ENCODE results near the gene GSTM3.

The GSTM3 gene

GRCh38 chr1:109764561-109765482 is 24.0 kb upstream of the GSTM3 start:
- DNase-seq (ENCODE audit: low read depth), result no peak
- H3K4me3 ChIP-seq (ENCODE audit: low read depth, low read length), result no peak overlapping the region
- no peak for TF ChIP-seq CTCF (IDR thresholded peaks at IDR 0.05; ENCODE audit: low read depth, low read length)
- no peak for TF ChIP-seq POLR2A (IDR thresholded peaks at IDR 0.05; ENCODE audit: extremely low read depth, insufficient read length)
- TF ChIP-seq MYC (IDR thresholded peaks at IDR 0.05; ENCODE audit: low read depth, low read length), result no peak
- no peak for TF ChIP-seq MAX (IDR thresholded peaks at IDR 0.05; ENCODE audit: low read depth, low read length)

GRCh38 chr1:109763646-109764415 is 23.0 kb upstream of the GSTM3 start, which contains the start of gene EPS8L3:
EPS8L3 (minus strand) TSS chr1:109763923; CDS start chr1:109761749, 2,174 bp downstream.
- no peak for DNase-seq (ENCODE audit: low read depth)
- TF ChIP-seq POLR2A (IDR thresholded peaks at IDR 0.05; ENCODE audit: extremely low read depth, insufficient read length), result no peak
- no peak for TF ChIP-seq MYC (IDR thresholded peaks at IDR 0.05; ENCODE audit: low read depth, low read length)
- no peak within 1 kb of the TSS for H3K4me3 ChIP-seq (ENCODE audit: low read depth, low read length)

- H3K4me3 ChIP-seq (ENCODE audit: low read depth, low read length), result no peak overlapping the region
- no peak for TF ChIP-seq CTCF (IDR thresholded peaks at IDR 0.05; ENCODE audit: low read depth, low read length)
- TF ChIP-seq MYC (IDR thresholded peaks at IDR 0.05; ENCODE audit: low read depth, low read length), result peak; percentile 44; the same call in 1 of the 2 replicates
- TF ChIP-seq MAX (IDR thresholded peaks at IDR 0.05; ENCODE audit: low read depth, low read length), result peak; percentile 40; the same call in 1 of the 2 replicates
- peak; percentile 83 for DNase-seq (ENCODE audit: low read depth)
Observed at GRCh38 chr1:109762821-109763645, 22.2 kb upstream of the GSTM3 start.

- no peak for TF ChIP-seq MAX (IDR thresholded peaks at IDR 0.05; ENCODE audit: low read depth, low read length)
- TF ChIP-seq MYC (IDR thresholded peaks at IDR 0.05; ENCODE audit: low read depth, low read length), result no peak
- TF ChIP-seq CTCF (IDR thresholded peaks at IDR 0.05; ENCODE audit: low read depth, low read length), result no peak
- TF ChIP-seq POLR2A (IDR thresholded peaks at IDR 0.05; ENCODE audit: extremely low read depth, insufficient read length), result no peak
- no peak for DNase-seq (ENCODE audit: low read depth)
- H3K4me3 ChIP-seq (ENCODE audit: low read depth, low read length), result no peak overlapping the region
Observed at GRCh38 chr1:109762039-109762585, 21.3 kb upstream of the GSTM3 start.

- DNase-seq (ENCODE audit: low read depth), result no peak
- TF ChIP-seq POLR2A (IDR thresholded peaks at IDR 0.05; ENCODE audit: extremely low read depth, insufficient read length) (no peak), MYC (IDR thresholded peaks at IDR 0.05; ENCODE audit: low read depth, low read length) (no peak), CTCF (IDR thresholded peaks at IDR 0.05; ENCODE audit: low read depth, low read length) (no peak), MAX (IDR thresholded peaks at IDR 0.05; ENCODE audit: low read depth, low read length) (no peak)
- H3K4me3 ChIP-seq (ENCODE audit: low read depth, low read length), result no peak overlapping the region
Observed at GRCh38 chr1:109761227-109762038, 20.6 kb upstream of the GSTM3 start.

All from NB4 (cell line).